ENCODE results near the gene EMILIN2. TPM values are rescaled to one million over a fixed set of nuclear protein-coding genes. Genes with fewer than 3 reads are reported as not detected.

EMILIN2 gene
- total and polyA plus RNA-seq, 2 of the 13 experiments (the other 11 are each of a cell fraction or from before 2014, with no cell fraction given): 7.6 to 8.2 TPM

- TF ChIP-seq FIP1L1 (IDR thresholded peaks at IDR 0.05; ENCODE audit: borderline replicate concordance, insufficient read depth, low read depth, low read length) (0 out of 2 replicates have a peak, but pooled peaks have one; percentile 39), MNT (IDR thresholded peaks at IDR 0.05) (no peak), AGO1 (IDR thresholded peaks at IDR 0.05; ENCODE audit: low read depth, low read length, poor library complexity, severe bottlenecking) (no peak), PHF20 (CRISPR knock-in tag; IDR thresholded peaks at IDR 0.05) (peak; percentile 79), JUND (CRISPR knock-in tag; IDR thresholded peaks at IDR 0.05) (no peak), ZNF776 (CRISPR knock-in tag; IDR thresholded peaks at IDR 0.05) (no peak), ZNF615 (CRISPR knock-in tag; IDR thresholded peaks at IDR 0.05; ENCODE audit: borderline replicate concordance) (0 out of 2 replicates have a peak, but pooled peaks have one; percentile 73), TFDP2 (CRISPR knock-in tag; IDR thresholded peaks at IDR 0.05) (peak; percentile 17; the same call in 1 of the 2 replicates), ZNF580 (CRISPR knock-in tag; IDR thresholded peaks at IDR 0.05; ENCODE audit: borderline replicate concordance, low read depth) (peak; percentile 53; the same call in 1 of the 2 replicates), POLR2A (IDR thresholded peaks at IDR 0.05; ENCODE audit: insufficient read depth in 1 of 2, low read depth in 2 of 2, low read length in 2 of 2) (peak; percentile 84 to 89), SOX6 (IDR thresholded peaks at IDR 0.05) (no peak), SOX6 (CRISPR knock-in tag; IDR thresholded peaks at IDR 0.05) (peak; percentile 38; the same call in 1 of the 2 replicates), HNRNPUL1 (IDR thresholded peaks at IDR 0.05; ENCODE audit: low read depth, low read length) (no peak), XBP1 (CRISPR knock-in tag; IDR thresholded peaks at IDR 0.05) (no peak), ZNF577 (CRISPR knock-in tag; IDR thresholded peaks at IDR 0.05; ENCODE audit: borderline replicate concordance, low read depth) (no peak), ISL2 (CRISPR knock-in tag; IDR thresholded peaks at IDR 0.05) (0 out of 2 replicates have a peak, but pooled peaks have one; percentile 57), ZNF724P (CRISPR knock-in tag; IDR thresholded peaks at IDR 0.05; ENCODE audit: borderline replicate concordance) (peak; percentile 66), CENPX (CRISPR knock-in tag; IDR thresholded peaks at IDR 0.05) (no peak), HBP1 (CRISPR knock-in tag; IDR thresholded peaks at IDR 0.05; ENCODE audit: low read depth) (no peak), ZNF263 (CRISPR knock-in tag; IDR thresholded peaks at IDR 0.05) (peak; percentile 57), RXRB (CRISPR knock-in tag; IDR thresholded peaks at IDR 0.05; ENCODE audit: borderline replicate concordance) (peak; percentile 22; the same call in 1 of the 2 replicates)
Observed at GRCh38 chr18:2905854-2906703, 59.3 kb downstream of the EMILIN2 start (continued).

All from HepG2 (cell line).